Testis (tissue), 5 donors: ENCODE results near the gene TREH. TPM values are rescaled to one million over a fixed set of nuclear protein-coding genes. Genes with fewer than 3 reads are reported as not detected.
"Not testable (repeated sequence)": the region's sequence is repeated elsewhere in the genome, so short reads cannot be mapped to it uniquely, and the experiment has no call there.

Source experiments
- DNase-seq: peaks from one replicate; pipeline ENCODE4 v3.0.0-alpha.2; 2019
- H3K27ac ChIP-seq, 2 donors: fragments of 200-600 bp; sonication (generic); one replicate each; pipeline ENCODE4 v1.5.1; 2019
- H3K27me3 ChIP-seq: fragments of 200-600 bp; sonication (generic); one replicate; pipeline ENCODE4 v1.5.1; 2019
- H3K36me3 ChIP-seq: fragments of 200-600 bp; sonication (generic); one replicate; pipeline ENCODE4 v1.5.1; 2017; ENCODE audit warnings: low read depth; ENCODE audit errors: missing control alignments
- H3K4me1 ChIP-seq: fragments of 200-600 bp; sonication (generic); one replicate; pipeline ENCODE4 v1.5.1; 2019
- H3K4me3 ChIP-seq, 2 donors: fragments of 200-600 bp; sonication (generic); one replicate each; pipeline ENCODE4 v1.5.1; 2017 to 2019
- H3K9me3 ChIP-seq: fragments of 200-600 bp; sonication (generic); one replicate; pipeline ENCODE4 v1.5.1; 2017
- CTCF ChIP-seq, 3 experiments: fragments of 450-650 bp in 2 of 3; fragments of 200-600 bp in 1 of 3; sonication (generic) in 1 of 3; IDR thresholded peaks; one replicate each; pipeline ENCODE4 v1.5.1; 2016 to 2019; ENCODE audit warnings: antibody characterized with exemption in 3 of 3, mild to moderate bottlenecking in 2 of 3, moderate library complexity in 1 of 3
- POLR2A ChIP-seq: fragments of 450-650 bp; IDR thresholded peaks from one replicate; pipeline ENCODE4 v1.6.1; 2017; ENCODE audit warnings: antibody characterized with exemption, mild to moderate bottlenecking, moderate library complexity
- WGBS, 2 donors: methylation state at CpG; one replicate each; pipeline ENCODE4 v1.1.5; 2018; 5-methylcytosine and 5-hydroxymethylcytosine counted together
- intact Hi-C: fragments of 100-400 bp; cut with DNase I; formaldehyde crosslinking; loops from one replicate; pipeline ENCODE4 v1.15.1; 2023; ENCODE audit warnings: low total_unique reads
- long read RNA-seq, 2 donors: transcript quantifications; one replicate each; lab custom pipeline, GENCODE V29; 2026
- polyA plus RNA-seq: library from polyadenylated mRNA; stranded (reverse); fragments of 350-450 nt; fragmentation: Illumina TruSeq; extraction: RNeasy Lipid Tissue Mini Kit (QIAGEN cat#74804); gene quantifications from one replicate; pipeline ENCODE4 v1.2.3, GENCODE V29; 2014; ENCODE audit warnings: low read depth, low replicate concordance; ENCODE audit not compliant: insufficient read depth
- total RNA-seq, 2 donors: library from RNA; depleted of rRNA; stranded (reverse); fragments of >200 nt; gene quantifications; one replicate each; pipeline ENCODE4 v1.2.3, GENCODE V29; 2016

TREH gene
- total RNA-seq, result 1 to 10 TPM in 1 of 2 donors, under 1 TPM in 1; 0.62 to 1.7 TPM
- 4.0 TPM for polyA plus RNA-seq
- long read RNA-seq, donor 1, result 0 reads
- long read RNA-seq, donor 2, result 0 reads

- H3K4me1 ChIP-seq, result no peaks in the 10 kb centered on the region
- H3K27me3 ChIP-seq, result no peaks in the 10 kb centered on the region
- H3K36me3 ChIP-seq, result no peaks in the 10 kb centered on the region
- no peak within 1 kb of the TSS for H3K27ac ChIP-seq
- intact Hi-C loops, result no loop called here
- WGBS, 2 donors, result 73 to 80% methylated on average over 4 to 5 of the region's 5 CpGs
- TF ChIP-seq CTCF (IDR thresholded peaks at IDR 0.05), result no peak
- no peak for TF ChIP-seq POLR2A
- H3K4me3 ChIP-seq, result no peak within 1 kb of the TSS
- no peaks in the 10 kb centered on the region for H3K9me3 ChIP-seq
- DNase-seq, result no peak
These were observed at the start of gene TREH for GRCh38 chr11:118679483-118679882. TSS of gene TREH (minus strand) at chr11:118679650. CDS start at chr11:118679627, 23 bp downstream.

GRCh38 chr11:118728112-118728511 lies 48.7 kb upstream of the TREH start:
- H3K4me1 ChIP-seq, result not testable (repeated sequence)
- WGBS, 2 donors, result 92 to 96% methylated on average over 10 of the region's 10 CpGs

GRCh38 chr11:118727721-118728066 lies 48.2 kb upstream of the TREH start:
- intact Hi-C loops, H3K4me1 ChIP-seq, H3K9me3 ChIP-seq, H3K27ac ChIP-seq, H3K36me3 ChIP-seq, H3K4me3 ChIP-seq, H3K27me3 ChIP-seq, DNase-seq: not testable (repeated sequence)
- WGBS, 2 donors, result 89% methylated on average over 2 of the region's 2 CpGs

More at GRCh38 chr11:118728112-118728511, 48.7 kb upstream of the TREH start:
- DNase-seq, H3K9me3 ChIP-seq, intact Hi-C loops, H3K27me3 ChIP-seq, H3K27ac ChIP-seq, H3K4me3 ChIP-seq, H3K36me3 ChIP-seq: not testable (repeated sequence)

GRCh38 chr11:118727001-118727720 lies 47.7 kb upstream of the TREH start:
- 77% methylated on average over 8 of the region's 8 CpGs for WGBS, 2 donors
- intact Hi-C loops, H3K4me3 ChIP-seq: not testable (repeated sequence)

GRCh38 chr11:118721478-118722015 lies 42.1 kb upstream of the TREH start:
- H3K27ac ChIP-seq, H3K4me1 ChIP-seq, H3K36me3 ChIP-seq, H3K9me3 ChIP-seq, H3K27me3 ChIP-seq, H3K4me3 ChIP-seq, intact Hi-C loops, DNase-seq: not testable (repeated sequence)
- WGBS, 2 donors, result 88 to 93% methylated on average over 4 of the region's 10 CpGs

More at GRCh38 chr11:118727001-118727720, 47.7 kb upstream of the TREH start:
- H3K27ac ChIP-seq, DNase-seq, H3K9me3 ChIP-seq, H3K27me3 ChIP-seq, H3K36me3 ChIP-seq, H3K4me1 ChIP-seq: not testable (repeated sequence)

- WGBS, 2 donors, result 58 to 66% methylated on average over 8 to 9 of the region's 9 CpGs
- intact Hi-C loops, H3K27ac ChIP-seq, H3K9me3 ChIP-seq, H3K27me3 ChIP-seq, DNase-seq, H3K4me3 ChIP-seq, H3K36me3 ChIP-seq, H3K4me1 ChIP-seq: not testable (repeated sequence)
These were observed 41.3 kb upstream of the TREH start for GRCh38 chr11:118720740-118721139.

GRCh38 chr11:118720078-118720477 lies 40.6 kb upstream of the TREH start:
- H3K36me3 ChIP-seq, H3K4me3 ChIP-seq, H3K9me3 ChIP-seq, H3K27me3 ChIP-seq, intact Hi-C loops, H3K27ac ChIP-seq, DNase-seq: not testable (repeated sequence)
- H3K4me1 ChIP-seq, result peaks cover 13% of the 10 kb centered on the region
- WGBS, 2 donors, result 61 to 83% methylated on average over 8 to 12 of the region's 13 CpGs

- H3K27me3 ChIP-seq, H3K9me3 ChIP-seq, H3K36me3 ChIP-seq, DNase-seq, intact Hi-C loops, H3K27ac ChIP-seq, H3K4me3 ChIP-seq: not testable (repeated sequence)
- WGBS, 2 donors, result 83 to 89% methylated on average over 7 of the region's 7 CpGs
- peaks cover 15% of the 10 kb centered on the region for H3K4me1 ChIP-seq
These were observed 39.1 kb upstream of the TREH start for GRCh38 chr11:118718562-118718961.

- peaks cover 15% of the 10 kb centered on the region for H3K4me1 ChIP-seq
- intact Hi-C loops, H3K9me3 ChIP-seq, DNase-seq, H3K4me3 ChIP-seq, H3K27ac ChIP-seq, H3K36me3 ChIP-seq, H3K27me3 ChIP-seq: not testable (repeated sequence)
- 91 to 92% methylated on average over 4 of the region's 4 CpGs for WGBS, 2 donors
These were observed 38.3 kb upstream of the TREH start for GRCh38 chr11:118717733-118718132.

GRCh38 chr11:118717221-118717620 lies 37.8 kb upstream of the TREH start:
- intact Hi-C loops, H3K9me3 ChIP-seq, H3K27ac ChIP-seq, H3K36me3 ChIP-seq, H3K27me3 ChIP-seq, H3K4me3 ChIP-seq, DNase-seq: not testable (repeated sequence)
- H3K4me1 ChIP-seq, result peaks cover 15% of the 10 kb centered on the region
- WGBS, 2 donors, result 90% methylated on average over 4 to 6 of the region's 6 CpGs
